ENCODE data around the gene SUPT4H1.

SUPT4H1 gene

DNA sequence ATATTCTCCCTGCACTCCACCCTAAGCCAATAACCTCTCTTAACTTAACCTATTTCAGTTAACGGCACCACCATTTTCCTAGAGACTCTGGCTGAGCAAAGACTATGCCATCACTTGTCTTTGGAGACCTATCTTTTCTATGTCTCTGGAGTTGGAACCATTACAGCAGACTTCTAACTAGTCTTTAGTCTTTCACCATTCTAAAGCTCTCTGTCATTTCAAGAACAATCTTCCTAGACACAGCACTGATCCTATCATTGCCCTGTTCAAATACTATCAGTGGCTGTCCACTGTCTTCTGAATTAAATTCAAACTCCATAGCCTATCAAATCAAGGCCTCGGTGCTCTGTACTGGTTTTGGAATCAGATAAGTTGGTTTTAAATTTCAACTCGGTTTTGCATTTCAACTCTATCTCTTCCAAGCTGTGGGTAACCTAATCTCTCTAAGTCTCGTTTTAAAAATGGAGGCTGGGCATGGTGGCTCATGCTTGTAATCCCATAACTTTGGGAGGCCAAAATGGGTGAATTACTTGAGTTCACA lies 33.4 kb upstream of the SUPT4H1 start:
- TF ChIP-seq, protein P1, sequence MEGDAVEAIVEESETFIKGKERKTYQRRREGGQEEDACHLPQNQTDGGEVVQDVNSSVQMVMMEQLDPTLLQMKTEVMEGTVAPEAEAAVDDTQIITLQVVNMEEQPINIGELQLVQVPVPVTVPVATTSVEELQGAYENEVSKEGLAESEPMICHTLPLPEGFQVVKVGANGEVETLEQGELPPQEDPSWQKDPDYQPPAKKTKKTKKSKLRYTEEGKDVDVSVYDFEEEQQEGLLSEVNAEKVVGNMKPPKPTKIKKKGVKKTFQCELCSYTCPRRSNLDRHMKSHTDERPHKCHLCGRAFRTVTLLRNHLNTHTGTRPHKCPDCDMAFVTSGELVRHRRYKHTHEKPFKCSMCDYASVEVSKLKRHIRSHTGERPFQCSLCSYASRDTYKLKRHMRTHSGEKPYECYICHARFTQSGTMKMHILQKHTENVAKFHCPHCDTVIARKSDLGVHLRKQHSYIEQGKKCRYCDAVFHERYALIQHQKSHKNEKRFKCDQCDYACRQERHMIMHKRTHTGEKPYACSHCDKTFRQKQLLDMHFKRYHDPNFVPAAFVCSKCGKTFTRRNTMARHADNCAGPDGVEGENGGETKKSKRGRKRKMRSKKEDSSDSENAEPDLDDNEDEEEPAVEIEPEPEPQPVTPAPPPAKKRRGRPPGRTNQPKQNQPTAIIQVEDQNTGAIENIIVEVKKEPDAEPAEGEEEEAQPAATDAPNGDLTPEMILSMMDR (IDR thresholded peaks at IDR 0.05; ENCODE audit: insufficient read depth, low read depth, low read length, missing control alignments), result no peak
- DNase-seq (ENCODE audit: low read depth), result no peak
- no peak overlapping the region for H3K4me3 ChIP-seq (ENCODE audit: low read length)

DNA sequence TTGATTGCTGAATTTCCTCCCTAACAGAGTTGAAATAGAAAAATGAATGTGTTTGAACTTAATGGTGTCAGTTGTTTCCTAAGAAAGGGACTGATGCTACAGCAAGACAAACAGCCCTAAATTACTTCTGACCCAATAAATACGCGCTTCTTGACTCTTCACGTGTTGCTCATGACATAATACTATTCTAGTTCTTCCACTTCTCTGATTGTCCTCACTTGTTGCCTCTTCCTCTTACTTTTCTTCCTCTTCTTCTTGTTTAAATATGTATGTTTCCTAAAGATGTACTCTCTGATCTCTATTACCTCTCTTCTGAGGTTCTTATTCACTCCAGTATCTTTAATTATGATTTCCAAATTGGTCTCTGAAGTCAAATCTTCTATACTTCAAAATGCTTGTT lies 32.9 kb upstream of the SUPT4H1 start:
- no peak for DNase-seq (ENCODE audit: low read depth)
- TF ChIP-seq, protein P1 (IDR thresholded peaks at IDR 0.05; ENCODE audit: insufficient read depth, low read depth, low read length, missing control alignments), result no peak
- H3K4me3 ChIP-seq (ENCODE audit: low read length), result no peak overlapping the region

DNA sequence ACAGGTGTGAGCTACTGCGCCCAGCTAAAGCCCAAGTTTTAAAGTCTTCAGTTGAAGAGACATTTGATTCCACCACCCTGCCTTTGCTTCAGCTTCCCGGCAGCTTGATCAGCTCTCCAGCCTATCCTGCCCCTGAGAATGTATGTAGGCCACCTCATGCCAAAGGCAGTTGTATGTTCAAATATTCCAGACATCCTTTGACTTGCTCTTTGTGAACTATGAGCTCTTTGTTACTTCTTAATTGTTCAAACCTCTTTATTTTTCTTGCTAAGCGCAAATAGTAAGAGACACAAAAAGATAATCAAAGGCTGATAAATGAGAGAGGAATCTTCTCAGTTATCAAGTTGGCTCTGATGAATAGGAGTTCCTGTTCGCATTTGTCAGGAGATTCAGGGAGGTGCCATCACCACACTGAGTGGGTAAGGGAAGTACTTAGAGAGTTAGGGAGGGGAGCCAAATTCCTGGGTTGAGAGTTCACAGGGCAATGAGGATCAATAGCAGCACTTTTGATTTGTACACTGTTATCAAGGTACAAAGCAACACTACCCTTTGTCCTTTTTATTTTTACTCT lies 32.0 kb upstream of the SUPT4H1 start:
- no peak overlapping the region for H3K4me3 ChIP-seq (ENCODE audit: low read length)
- TF ChIP-seq, protein P1 (IDR thresholded peaks at IDR 0.05; ENCODE audit: insufficient read depth, low read depth, low read length, missing control alignments), result no peak
- no peak for DNase-seq (ENCODE audit: low read depth)

- DNase-seq (ENCODE audit: low read depth), result no peak
- no peak overlapping the region for H3K4me3 ChIP-seq (ENCODE audit: low read length)
- TF ChIP-seq, protein P1 (IDR thresholded peaks at IDR 0.05; ENCODE audit: insufficient read depth, low read depth, low read length, missing control alignments), result no peak
These were observed 30.9 kb upstream of the SUPT4H1 start for GRCh38 chr17:58382872-58383242.

DNA sequence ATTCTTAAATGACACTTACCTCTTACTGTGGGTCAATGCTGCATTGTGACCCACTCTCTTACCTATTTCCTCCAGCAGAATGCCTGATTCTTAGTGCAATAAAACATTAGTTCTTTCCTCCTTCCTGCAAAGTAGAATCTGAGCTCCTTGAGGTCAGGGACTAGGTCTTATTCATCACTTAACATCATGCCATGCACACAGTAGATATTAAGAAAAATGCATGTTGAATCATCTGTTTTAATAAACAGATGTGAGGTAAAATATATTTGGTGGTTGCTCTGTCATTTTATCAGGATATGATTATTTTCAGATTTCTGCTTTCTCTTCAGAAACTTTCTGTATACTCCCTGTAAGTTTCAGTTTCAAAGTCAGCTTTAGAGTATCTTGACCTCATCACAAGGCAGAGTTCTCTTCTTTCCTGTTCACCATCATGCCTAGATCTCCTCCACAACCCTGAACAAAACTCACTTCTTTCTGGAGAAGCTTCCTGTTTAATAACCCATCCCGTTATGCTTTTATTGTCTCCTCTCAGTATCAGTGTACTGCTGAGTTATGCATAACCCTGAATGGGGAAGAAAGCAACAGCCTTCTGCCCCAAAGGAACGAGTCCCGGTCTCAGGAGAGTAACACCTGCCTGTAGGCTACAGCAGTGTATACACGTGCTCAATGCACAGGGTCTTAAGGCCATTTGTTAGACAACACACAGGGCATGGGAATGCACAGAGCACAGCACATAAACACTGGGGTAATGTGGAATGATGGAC lies 30.3 kb upstream of the SUPT4H1 start:
- H3K4me3 ChIP-seq (ENCODE audit: low read length), result no peak overlapping the region
- no peak for DNase-seq (ENCODE audit: low read depth)
- TF ChIP-seq, protein P1 (IDR thresholded peaks at IDR 0.05; ENCODE audit: insufficient read depth, low read depth, low read length, missing control alignments), result no peak

GRCh38 chr17:58381124-58382035 lies 29.4 kb upstream of the SUPT4H1 start:
- DNase-seq (ENCODE audit: low read depth), result no peak
- no peak overlapping the region for H3K4me3 ChIP-seq (ENCODE audit: low read length)
- TF ChIP-seq, protein P1 (IDR thresholded peaks at IDR 0.05; ENCODE audit: insufficient read depth, low read depth, low read length, missing control alignments), result no peak
